Middle frontal gyrus (tissue), 1 donor: ENCODE results near the gene HBZ.
"Not testable (repeated sequence)": the region's sequence is repeated elsewhere in the genome, so short reads cannot be mapped to it uniquely, and the experiment has no call there.

Source experiments
- DNase-seq: peaks from one replicate; pipeline ENCODE4 v3.0.0-alpha.2; 2015; ENCODE audit warnings: low spot score; ENCODE audit errors: extremely low spot score

The HBZ gene

DNA sequence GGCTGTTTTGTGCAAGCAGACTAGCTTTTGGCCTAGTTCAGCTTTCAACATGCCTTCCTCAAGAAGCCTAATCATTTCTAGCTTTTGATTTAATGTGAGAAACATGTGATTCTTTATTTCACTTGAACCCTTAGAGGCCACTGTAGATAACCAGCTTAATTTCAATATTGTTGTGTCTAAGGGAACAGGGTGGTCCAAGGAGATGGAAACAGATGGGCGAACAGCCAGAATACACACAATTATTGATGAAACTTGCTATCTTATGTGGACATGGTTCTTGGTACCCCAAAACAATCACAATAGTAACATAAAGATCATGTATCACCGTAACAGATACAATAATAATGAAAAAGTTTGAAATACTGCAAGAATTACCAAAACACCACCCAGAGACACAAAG lies 18.7 kb upstream of the HBZ start:
- no peak for DNase-seq

DNA sequence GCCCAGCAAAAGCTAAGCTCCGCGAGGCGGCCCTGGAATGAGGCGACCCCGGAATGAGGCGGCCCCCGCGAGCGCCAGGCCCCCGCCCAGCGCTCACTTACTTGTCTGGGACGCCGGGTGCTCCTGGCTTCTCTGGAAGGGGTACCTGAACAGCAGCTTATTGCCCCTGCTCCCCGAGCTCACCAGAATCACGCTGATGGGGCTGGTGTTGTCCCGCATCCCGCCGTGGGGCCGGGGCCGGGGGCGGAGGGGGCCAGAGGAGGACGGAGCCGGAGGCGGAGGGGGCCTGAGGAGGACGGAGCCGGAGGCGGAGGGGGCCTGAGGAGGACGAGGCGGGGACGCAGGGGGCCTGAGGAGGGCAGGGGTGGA lies 14.4 kb upstream of the HBZ start:
- no peak for DNase-seq

DNA sequence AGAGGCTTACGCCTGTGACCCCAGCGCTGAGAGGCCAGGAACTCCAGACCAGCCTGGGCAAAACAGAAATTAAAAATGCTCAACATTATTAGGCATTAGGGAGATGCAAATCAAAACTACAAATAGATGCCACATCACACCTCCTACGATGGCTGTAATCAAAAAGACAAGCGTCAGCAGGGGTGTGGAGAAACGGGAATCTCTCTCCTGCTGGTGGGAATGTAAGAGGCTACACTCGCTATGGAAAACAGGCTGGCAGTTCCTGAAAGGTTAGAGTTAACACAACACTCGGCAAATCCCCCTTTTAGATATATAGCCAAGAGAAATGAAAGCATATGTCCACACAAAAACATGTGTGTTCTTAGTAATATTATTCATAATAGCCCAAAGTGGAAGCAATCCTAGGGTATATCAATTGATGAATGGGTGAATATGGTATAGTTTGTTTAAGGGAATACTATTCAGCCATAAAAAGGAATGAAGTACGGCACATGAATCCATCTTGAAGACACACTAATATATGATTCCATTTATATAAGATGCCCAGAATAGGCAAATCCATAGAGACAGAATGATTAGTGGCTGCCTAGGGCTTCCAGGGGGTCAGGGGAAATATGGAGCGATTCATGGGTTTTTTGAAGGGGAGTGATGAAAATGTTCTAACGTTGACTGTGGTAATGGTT lies 12.1 kb upstream of the HBZ start:
- no peak for DNase-seq

GRCh38 chr16:142405-142967 lies 10.0 kb upstream of the HBZ start:
- DNase-seq = no peak

- no peak for DNase-seq
These were observed 9.4 kb upstream of the HBZ start for GRCh38 chr16:143047-143446.

DNA sequence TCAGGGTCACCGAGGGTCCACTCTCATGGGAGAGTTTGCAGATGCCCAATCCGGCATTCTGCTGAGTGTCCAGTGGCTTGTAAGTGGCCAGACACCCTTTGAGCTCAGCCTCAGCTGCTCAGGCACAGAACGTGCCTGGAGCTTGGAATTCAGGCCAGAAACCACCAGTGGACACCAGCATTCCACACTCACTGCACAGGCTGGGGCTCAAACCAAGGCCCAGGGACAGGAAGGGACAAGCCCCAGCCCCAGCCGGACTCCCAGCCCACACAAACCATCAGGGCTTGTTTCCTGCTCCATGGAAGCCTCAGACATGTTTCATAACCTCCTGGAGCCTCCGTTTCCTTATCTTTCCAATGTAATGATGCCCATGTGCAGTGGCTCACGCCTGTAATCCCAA lies 9.0 kb upstream of the HBZ start:
- no peak for DNase-seq

GRCh38 chr16:144797-145252 lies 7.6 kb upstream of the HBZ start:
- DNase-seq = no peak

GRCh38 chr16:146646-147045 lies 5.8 kb upstream of the HBZ start:
- DNase-seq = no peak

DNA sequence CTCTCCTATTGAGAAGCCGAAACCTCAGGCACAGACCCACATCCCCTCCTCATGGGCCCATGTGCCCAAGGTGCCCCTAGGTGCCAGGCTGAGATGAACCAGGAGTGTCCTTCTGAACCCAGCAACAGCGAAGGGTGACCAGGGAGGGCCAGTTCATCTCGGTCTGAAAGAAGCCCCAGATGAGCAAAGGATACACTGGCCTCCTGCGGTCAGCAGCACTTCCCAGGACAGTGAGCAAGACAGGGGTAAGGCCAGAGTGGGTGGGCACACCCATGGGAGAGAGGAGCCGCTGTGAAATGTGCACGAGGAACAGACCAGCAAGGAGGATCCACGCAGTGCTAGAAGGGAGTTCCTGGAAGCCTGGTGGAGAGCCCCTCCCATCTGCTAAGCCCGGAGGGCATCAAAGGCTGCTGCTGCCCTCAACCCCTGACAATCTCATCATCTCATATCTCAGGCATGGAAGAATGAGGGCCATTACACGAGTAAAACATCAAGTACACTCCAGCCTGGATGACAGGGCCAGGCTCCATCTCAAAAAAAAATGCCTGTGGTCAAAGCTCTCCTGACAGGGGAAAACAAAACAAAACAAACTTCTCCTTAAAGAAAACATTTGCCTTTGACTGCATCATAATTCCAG lies 3.3 kb upstream of the HBZ start:
- DNase-seq = no peak

DNA sequence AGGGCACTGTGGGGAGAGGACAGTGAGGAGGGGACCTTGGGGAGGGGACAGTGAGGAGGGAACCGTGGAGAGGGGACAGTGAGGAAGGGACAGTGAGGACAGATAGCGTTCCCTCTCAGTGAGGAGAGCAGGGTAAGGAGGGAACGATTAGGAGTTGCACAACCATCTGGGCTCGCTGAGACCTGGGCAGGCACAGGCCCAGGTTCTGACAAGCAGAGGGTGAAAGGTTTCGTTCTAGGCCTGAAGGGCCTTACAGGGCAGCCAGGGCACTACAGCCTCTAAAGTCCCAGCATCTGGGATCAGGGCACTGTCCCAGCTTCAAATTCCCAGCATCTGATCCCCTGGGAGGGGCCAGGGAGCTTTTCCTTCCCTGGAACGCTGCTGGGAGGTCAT lies 681 bp downstream of the HBZ start:
- not testable (repeated sequence) for DNase-seq

DNA sequence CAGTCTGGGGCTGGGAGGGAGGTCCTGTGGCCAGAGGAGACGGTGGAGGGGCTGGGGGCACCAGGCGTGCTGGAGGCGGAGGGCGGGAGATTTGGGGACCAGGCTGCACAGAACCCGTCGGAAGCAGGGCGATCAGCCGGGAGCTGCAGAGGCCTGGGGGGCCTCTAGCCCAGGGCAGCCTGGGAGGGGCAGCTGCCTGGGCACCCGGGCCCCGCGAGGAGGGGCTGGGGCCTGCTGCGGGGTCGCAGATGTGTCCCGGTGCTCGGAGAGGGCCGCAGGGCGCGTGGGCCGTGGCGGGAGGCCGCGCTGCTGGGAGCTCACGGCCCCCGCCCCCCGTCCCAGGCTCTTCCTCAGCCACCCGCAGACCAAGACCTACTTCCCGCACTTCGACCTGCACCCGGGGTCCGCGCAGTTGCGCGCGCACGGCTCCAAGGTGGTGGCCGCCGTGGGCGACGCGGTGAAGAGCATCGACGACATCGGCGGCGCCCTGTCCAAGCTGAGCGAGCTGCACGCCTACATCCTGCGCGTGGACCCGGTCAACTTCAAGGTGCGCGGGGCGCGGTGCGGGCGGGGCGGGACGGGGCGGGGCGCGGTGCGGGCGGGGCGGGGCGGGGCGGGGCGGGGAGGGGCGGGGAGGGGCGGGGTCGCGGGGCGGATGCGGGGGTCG lies 1.2 kb downstream of the HBZ start:
- DNase-seq = not testable (repeated sequence)

DNA sequence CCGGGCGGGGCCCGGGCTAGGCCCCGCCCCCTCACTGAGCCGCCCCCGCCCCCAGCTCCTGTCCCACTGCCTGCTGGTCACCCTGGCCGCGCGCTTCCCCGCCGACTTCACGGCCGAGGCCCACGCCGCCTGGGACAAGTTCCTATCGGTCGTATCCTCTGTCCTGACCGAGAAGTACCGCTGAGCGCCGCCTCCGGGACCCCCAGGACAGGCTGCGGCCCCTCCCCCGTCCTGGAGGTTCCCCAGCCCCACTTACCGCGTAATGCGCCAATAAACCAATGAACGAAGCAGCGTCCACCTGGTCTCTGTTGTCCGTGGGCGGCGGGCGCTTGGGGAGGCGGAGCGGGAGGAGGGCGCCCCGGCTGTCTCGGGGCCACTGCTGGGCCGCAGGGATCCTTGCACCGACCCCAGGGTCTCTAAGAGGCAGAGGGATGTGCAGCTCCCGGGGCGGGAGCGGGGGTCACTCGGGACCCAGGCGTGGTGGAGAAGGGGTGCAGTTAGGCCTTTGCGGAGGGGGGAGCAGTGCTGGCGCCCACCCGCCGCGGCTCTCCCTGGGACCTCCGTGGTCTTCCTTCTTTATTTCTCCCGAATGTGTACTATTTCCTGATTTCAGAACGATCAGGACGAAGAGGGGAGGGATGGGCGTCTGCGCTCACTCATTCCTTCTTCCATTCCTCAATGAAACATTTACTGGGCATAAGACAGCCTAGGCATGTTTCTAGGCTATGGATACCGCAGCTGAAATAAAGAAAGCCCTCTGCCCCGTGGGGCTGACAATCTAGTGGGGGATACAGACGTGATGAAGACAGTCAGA lies 2.0 kb downstream of the HBZ start:
- no peak for DNase-seq

DNA sequence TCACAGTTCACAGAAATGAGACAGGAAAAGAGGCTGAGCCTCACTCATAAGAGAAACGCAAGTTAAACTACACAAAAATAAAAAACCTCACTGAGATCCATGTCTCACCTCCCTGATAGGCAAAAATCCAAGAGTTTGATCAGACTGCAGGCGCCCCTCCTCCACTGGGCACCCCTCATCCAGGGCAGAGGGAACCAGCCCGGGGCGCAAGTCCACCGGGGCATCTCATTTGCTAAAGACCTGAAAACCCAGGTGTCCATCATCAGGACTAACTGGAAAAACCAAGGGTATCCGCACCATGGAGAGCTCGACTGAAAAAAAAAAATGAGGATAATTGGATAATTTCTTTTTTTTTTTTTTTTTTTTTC lies 2.6 kb downstream of the HBZ start:
- DNase-seq = no peak

- no peak for DNase-seq
These were observed 6.8 kb downstream of the HBZ start for GRCh38 chr16:159136-159849.

- not testable (repeated sequence) for DNase-seq
These were observed 7.8 kb downstream of the HBZ start for GRCh38 chr16:160242-160641.

GRCh38 chr16:160691-161190 lies 8.3 kb downstream of the HBZ start:
- DNase-seq = no peak

GRCh38 chr16:162271-162991 lies 10.0 kb downstream of the HBZ start:
- DNase-seq = no peak

- DNase-seq = not testable (repeated sequence)
These were observed 10.7 kb downstream of the HBZ start for GRCh38 chr16:163139-163538.

DNA sequence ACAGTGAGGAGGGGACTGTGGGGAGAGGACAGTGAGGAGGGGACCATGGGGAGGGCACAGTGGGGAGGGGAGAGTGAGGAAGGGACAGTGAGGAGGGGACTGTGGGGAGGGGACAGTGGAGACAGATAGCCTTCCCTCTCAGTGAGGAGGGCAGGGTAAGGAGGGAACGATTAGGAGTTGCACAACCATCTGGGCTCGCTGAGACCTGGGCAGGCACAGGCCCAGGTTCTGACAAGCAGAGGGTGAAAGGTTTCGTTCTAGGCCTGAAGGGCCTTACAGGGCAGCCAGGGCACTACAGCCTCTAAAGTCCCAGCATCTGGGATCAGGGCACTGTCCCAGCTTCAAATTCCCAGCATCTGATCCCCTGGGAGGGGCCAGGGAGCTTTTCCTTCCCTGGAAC lies 11.3 kb downstream of the HBZ start:
- not testable (repeated sequence) for DNase-seq
